Erythroblast (primary cell): ENCODE results near the gene ZCWPW2.

Source experiments
- DNase-seq, 2 experiments: peaks; one replicate each; lab custom pipeline; 2025; lab: John Stamatoyannopoulos, UW
- GATA1 ChIP-seq: IDR thresholded peaks from 2 replicates; pipeline ENCODE4 v1.6.1; 2011; ENCODE audit warnings: low read depth, mild to moderate bottlenecking, control low read depth, low read length, moderate library complexity
- POLR2A ChIP-seq: IDR thresholded peaks from 2 replicates; pipeline ENCODE4 v1.6.1; 2011; ENCODE audit warnings: mild to moderate bottlenecking, low read length

The ZCWPW2 gene

DNA sequence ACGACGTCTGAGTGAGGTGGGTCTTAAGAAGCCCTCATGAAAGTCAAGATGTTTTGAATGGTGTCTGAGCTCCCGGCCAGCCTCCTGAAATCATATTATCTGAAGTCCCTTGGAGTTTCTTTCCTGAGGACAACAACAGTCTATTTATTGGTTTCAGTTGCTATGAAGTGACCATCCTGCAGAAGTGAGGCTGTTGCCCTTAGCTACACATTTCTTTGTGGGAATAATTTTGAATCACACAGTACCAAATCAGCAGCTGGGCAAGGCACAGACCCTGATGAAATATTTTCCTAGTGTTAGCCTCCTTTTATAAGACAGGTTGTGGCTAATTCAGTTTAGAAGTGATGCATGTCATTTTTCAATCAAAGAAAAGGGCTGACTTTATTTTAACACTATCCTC is 220.8 kb downstream of the ZCWPW2 start:
- no peak for TF ChIP-seq POLR2A
- no peak for TF ChIP-seq GATA1
- DNase-seq, result no peak

DNA sequence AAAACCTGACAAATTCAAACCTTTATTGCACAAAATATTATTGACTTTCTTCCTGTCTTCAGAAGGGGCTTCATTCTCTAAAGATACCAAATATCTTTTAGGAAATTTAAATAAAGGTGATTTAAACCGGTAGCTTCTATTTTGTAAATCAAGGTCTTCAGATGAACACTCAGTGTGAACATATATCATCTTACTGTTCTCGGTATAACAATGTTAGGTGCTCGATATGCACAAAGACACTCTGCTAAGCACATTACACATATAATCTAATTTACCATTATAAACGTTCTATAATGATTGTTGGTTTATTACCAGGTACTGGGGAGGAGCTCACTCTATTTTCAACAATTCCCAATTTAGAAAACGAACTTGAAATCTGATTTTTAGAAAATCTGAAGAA is 225.5 kb downstream of the ZCWPW2 start:
- TF ChIP-seq POLR2A (no peak), GATA1 (no peak)
- DNase-seq, result no peak

DNA sequence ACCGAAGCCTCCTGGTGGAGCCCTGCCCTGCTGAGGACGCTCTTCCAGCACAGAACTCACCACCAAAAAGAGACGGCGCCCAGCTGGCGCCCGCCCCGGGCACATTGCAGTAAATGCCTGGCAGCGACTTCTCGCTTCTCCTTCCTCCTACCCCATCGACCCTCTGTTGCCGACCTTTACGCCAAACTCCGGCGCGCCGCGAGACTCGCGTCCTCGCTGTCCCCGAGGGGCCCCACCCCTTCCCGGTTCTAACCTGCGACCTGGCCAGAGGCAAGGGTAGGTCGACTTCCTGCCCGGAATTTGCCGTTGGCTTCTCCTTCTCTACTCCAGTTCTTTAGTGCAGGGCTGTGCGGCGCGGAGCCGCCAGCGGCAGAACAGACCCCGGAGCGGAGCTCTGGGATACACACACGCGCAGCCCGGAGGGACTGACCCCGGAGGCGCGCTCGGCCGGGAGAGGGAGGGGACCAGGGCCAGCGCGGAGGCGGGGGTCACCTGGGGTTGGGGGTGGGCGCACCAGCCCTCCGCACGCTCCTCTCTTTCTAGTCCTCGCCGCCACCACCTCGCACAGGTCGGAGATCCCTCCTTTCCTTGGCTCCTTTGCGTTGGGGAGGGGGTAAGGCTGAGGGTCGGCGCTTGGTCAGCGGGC is 226.7 kb downstream of the ZCWPW2 start:
- DNase-seq, result no peak
- no peak for TF ChIP-seq GATA1
- TF ChIP-seq POLR2A, result no peak
